Superior temporal gyrus (tissue), 1 donor: ENCODE measurements around the gene KLHDC10.
"Not testable (repeated sequence)": the region's sequence is repeated elsewhere in the genome, so short reads cannot be mapped to it uniquely, and the experiment has no call there.

Experiments used
- DNase-seq: peaks from one replicate; pipeline ENCODE4 v3.0.0-alpha.2; 2016; ENCODE audit errors: extremely low spot score

Gene KLHDC10, protein sequence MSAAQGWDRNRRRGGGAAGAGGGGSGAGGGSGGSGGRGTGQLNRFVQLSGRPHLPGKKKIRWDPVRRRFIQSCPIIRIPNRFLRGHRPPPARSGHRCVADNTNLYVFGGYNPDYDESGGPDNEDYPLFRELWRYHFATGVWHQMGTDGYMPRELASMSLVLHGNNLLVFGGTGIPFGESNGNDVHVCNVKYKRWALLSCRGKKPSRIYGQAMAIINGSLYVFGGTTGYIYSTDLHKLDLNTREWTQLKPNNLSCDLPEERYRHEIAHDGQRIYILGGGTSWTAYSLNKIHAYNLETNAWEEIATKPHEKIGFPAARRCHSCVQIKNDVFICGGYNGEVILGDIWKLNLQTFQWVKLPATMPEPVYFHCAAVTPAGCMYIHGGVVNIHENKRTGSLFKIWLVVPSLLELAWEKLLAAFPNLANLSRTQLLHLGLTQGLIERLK

GRCh38 chr7:130069978-130070860, at the start of gene KLHDC10:
TSS of gene KLHDC10 (plus strand) at chr7:130070534. CDS start at chr7:130070644, 110 bp downstream.
- DNase-seq: peak; percentile 99

- DNase-seq: peak; percentile 22
Measured at GRCh38 chr7:130021105-130021834, 49.1 kb upstream of the KLHDC10 start.

GRCh38 chr7:130022115-130022514, 48.2 kb upstream of the KLHDC10 start:
- DNase-seq: no peak

- no peak for DNase-seq
Measured at GRCh38 chr7:130022623-130023175, 47.6 kb upstream of the KLHDC10 start.

- no peak for DNase-seq
Measured at GRCh38 chr7:130024390-130024789, 45.9 kb upstream of the KLHDC10 start.

GRCh38 chr7:130032698-130033097, 37.6 kb upstream of the KLHDC10 start:
- no peak for DNase-seq

DNA sequence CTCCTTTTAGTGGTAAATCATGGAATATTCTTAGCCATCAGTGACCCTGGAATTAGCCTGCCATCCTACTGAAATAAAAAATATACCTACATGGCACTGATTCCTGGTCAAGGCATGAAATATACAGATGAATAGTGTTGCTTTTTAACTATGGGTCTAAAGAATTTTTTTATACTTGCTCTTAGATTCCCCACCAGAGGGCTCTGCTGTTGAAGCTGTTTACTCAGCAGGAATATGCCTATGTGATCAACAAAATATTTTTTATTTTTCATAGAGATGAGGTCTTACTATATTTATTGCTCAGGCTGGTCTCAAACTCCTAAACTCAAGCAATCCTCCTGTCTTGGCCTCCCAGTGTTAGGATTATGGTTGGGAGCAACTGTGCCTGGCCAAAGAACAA, 32.6 kb upstream of the KLHDC10 start:
- DNase-seq: no peak

GRCh38 chr7:130040576-130040975, 29.8 kb upstream of the KLHDC10 start:
- no peak for DNase-seq

DNA sequence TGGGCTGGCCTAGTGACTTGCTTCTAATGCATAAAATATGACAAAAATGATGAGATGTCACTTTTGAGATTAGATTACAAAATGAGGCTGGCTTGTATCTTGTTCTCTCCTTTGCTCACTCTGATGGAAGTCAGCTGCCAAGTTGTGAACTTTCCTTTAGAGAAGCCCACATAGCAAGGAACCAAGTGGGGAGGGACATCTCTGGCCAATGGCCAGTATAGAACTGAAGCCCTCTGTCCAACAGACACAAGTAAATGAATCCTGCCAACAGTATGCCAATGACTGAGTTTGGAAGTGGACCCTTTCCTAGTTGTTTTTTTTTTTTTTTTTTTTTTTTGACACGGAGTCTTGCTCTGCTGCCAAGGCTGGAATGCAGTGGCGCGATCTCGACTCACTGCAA, 22.5 kb upstream of the KLHDC10 start:
- no peak for DNase-seq

- no peak for DNase-seq
Measured at GRCh38 chr7:130048906-130049305, 21.4 kb upstream of the KLHDC10 start.

DNA sequence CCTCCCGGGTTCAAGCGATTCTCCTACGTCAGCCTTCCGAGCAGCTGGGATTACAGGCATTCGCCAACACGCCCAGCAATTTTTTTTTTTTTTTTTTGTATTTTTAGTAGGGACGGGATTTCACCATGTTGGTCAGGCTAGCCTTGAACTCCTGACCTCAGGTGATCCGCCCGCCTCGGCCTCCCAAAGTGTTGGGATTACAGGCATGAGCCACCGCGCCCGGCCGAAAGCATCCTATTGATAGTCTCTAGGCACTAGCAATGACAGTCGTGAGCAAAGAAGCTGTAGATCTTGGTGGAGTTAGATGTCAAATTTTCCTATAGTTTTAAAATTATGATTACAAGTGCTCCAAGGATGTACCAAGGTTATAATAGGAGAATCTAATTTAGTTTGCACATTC, 18.1 kb upstream of the KLHDC10 start:
- not testable (repeated sequence) for DNase-seq

- DNase-seq: not testable (repeated sequence)
Measured at GRCh38 chr7:130055198-130055597, 15.1 kb upstream of the KLHDC10 start.

DNA sequence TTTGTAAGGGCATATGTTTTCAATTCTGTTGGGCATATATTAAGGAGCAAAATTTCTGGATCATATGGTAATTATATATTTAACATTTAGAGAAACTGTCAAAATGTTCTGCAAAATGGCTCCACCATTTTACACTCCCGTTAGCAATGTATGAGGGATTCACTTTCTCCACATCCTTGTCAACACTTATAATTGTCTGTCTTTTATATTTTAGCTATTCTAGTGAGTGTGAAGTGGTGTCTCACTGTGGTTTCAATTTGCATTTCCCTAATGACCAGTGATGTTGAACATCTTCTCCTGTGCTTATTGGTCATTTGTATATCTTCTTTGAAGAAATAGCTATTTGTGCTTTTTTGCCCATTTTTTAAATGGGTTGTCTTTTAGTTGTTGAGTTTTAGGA, 8.1 kb upstream of the KLHDC10 start:
- no peak for DNase-seq

DNA sequence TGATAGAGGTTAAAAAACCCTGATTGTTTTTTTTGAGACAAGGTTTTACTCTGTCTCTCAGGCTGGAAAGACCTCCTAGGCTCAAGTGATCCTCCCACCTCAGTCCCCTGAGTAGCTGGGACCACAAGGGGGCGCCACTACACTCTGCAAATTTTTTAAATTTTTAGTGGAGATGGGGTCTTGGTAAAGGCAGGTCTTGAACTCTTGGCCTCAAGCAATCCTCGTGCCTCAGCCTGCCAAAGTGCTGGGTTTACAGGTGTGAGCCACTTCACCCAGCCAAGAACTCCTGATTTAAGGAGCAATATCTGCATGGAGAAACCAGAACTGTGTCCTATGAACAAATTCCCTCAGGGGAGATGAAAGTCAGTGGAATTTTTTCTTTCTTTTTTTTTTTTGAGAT, 7.3 kb upstream of the KLHDC10 start:
- DNase-seq: no peak

- not testable (repeated sequence) for DNase-seq
Measured at GRCh38 chr7:130064580-130064926, 5.8 kb upstream of the KLHDC10 start.

DNA sequence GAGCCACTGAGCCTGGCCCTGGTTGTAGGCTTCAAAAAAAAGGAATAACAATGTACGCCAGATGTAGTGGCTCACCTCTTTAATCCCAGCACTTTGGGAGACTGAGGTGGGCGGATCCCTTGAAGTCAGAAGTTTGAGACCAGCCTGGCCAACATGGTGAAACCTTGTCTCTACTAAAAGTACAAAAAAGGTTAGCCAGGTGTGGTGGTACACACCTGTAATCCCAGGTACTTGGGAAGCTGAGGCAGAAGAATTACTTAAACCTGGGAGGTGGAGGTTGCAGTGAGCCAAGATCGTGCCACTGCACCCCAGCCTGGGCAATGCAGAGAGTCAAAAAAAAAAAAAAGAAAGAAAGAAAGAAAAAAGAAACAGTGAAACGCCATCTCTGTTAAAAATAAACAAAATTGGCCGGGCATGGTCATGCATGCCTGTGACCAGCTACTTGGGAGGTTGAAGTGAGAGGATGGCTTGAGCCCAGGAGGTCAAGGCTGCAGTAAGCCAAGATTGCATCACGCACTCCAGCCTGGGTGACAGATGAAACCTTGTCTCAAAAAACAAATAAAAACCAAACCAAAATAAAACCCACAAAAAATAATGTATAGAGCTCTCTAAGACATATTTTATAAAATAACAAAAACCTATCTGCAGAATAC, 4.7 kb upstream of the KLHDC10 start:
- no peak for DNase-seq

DNA sequence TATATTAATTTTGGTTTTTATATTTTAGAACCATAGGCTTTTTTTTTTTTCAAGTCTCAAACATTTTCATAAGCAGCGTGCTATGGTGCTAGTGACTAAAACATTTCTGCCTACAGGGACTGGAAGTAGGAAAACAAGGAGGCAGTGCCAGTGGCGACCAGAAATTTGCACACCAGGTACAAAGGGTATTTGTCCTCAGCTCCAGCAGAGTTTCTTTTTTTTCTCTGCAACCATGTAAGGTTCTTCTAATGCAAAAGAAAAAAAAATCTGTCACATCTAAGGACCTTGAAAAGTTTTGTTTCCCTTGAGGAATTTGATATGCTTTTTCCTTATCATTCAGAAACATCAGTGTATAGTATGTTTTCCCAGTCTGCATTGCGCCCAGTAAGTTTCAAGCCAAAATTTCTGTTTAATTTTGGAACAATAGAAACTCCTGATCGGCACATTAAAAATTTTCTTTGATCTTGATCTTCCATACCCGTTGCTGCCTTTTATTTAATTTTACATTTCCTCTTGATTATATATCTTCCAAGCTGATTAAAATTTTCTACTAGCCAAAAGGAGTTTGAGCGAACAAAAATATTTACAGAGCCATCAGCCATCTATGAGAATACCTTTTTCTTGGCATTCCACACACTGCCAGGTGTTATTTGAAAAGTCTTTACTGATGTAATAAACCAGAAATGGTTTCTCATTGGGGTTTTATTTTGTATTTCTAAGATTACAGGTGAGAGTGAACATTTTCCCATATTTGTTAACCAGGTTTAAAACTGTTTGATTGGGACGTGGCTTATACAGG, 956 bp upstream of the KLHDC10 start:
- no peak for DNase-seq

- DNase-seq: peak; percentile 33
Measured at GRCh38 chr7:130070861-130071622, 708 bp downstream of the KLHDC10 start.
